H9 (cell line): ENCODE measurements around the gene ULK4. TPM values are rescaled to one million over a fixed set of nuclear protein-coding genes. Genes with fewer than 3 reads are reported as not detected.
"Not testable (repeated sequence)": the region's sequence is repeated elsewhere in the genome, so short reads cannot be mapped to it uniquely, and the experiment has no call there.

Experiments
- DNase-seq: peaks from one replicate; pipeline ENCODE4 v3.0.0-alpha.2; 2017
- H2AFZ ChIP-seq: one replicate; pipeline ENCODE4 v1.6.1; 2013; ENCODE audit warnings: mild to moderate bottlenecking, low read length, control low read depth, moderate library complexity
- H2AK5ac ChIP-seq: 2 replicates; pipeline ENCODE4 v1.6.1; 2013; ENCODE audit warnings: low read length, control low read depth, mixed read lengths; ENCODE audit not compliant: insufficient read length
- H2BK120ac ChIP-seq: one replicate; pipeline ENCODE4 v1.6.1; 2013; ENCODE audit warnings: low read depth, mild to moderate bottlenecking, low read length, control low read depth, inconsistent platforms; ENCODE audit not compliant: poor library complexity, severe bottlenecking
- H2BK12ac ChIP-seq: 2 replicates; pipeline ENCODE4 v1.6.1; 2013; ENCODE audit warnings: low read length, control low read depth, mixed read lengths, low read depth; ENCODE audit not compliant: insufficient read length
- H2BK15ac ChIP-seq: 2 replicates; pipeline ENCODE4 v1.6.1; 2013; ENCODE audit warnings: low read depth, low read length, control low read depth
- H2BK20ac ChIP-seq: one replicate; pipeline ENCODE4 v1.6.1; 2013; ENCODE audit warnings: low read depth, mild to moderate bottlenecking, low read length, control low read depth, inconsistent platforms; ENCODE audit not compliant: poor library complexity, severe bottlenecking
- H2BK5ac ChIP-seq: 2 replicates; pipeline ENCODE4 v1.6.1; 2013; ENCODE audit warnings: low read length, control low read depth, mixed read lengths; ENCODE audit not compliant: insufficient read length
- H3K14ac ChIP-seq: 2 replicates; pipeline ENCODE4 v1.6.1; 2013; ENCODE audit warnings: low read length, control low read depth; ENCODE audit not compliant: insufficient read depth
- H3K18ac ChIP-seq: 2 replicates; pipeline ENCODE4 v1.6.1; 2013; ENCODE audit warnings: low read depth, mild to moderate bottlenecking, mixed read lengths, low read length, control low read depth; ENCODE audit not compliant: insufficient read length
- H3K23ac ChIP-seq: 2 replicates; pipeline ENCODE4 v1.6.1; 2013; ENCODE audit warnings: low read length, control low read depth, mixed read lengths, low read depth; ENCODE audit not compliant: insufficient read length
- H3K23me2 ChIP-seq: 2 replicates; pipeline ENCODE4 v1.6.1; 2013; ENCODE audit warnings: low read depth, mild to moderate bottlenecking, mixed read lengths, low read length, control low read depth; ENCODE audit not compliant: insufficient read length, poor library complexity, severe bottlenecking
- H3K27ac ChIP-seq: 2 replicates; pipeline ENCODE4 v1.5.1; 2013; ENCODE audit warnings: low read length, control low read depth, mixed read lengths, low read depth; ENCODE audit not compliant: insufficient read length
- H3K27me3 ChIP-seq: 2 replicates; pipeline ENCODE4 v1.6.1; 2013; ENCODE audit warnings: low read length, control low read depth, inconsistent platforms; ENCODE audit not compliant: insufficient read depth
- H3K4ac ChIP-seq: 2 replicates; pipeline ENCODE4 v1.6.1; 2013; ENCODE audit warnings: low read depth, mild to moderate bottlenecking, control low read depth, inconsistent platforms, low read length, moderate library complexity
- H3K4me1 ChIP-seq: 2 replicates; pipeline ENCODE4 v1.6.1; 2013; ENCODE audit warnings: low read length, control low read depth, inconsistent platforms; ENCODE audit not compliant: insufficient read depth
- H3K4me2 ChIP-seq: 2 replicates; pipeline ENCODE4 v1.6.1; 2013; ENCODE audit warnings: low read length, control low read depth, mixed read lengths; ENCODE audit not compliant: insufficient read length, insufficient read depth
- H3K56ac ChIP-seq: 2 replicates; pipeline ENCODE4 v1.6.1; 2013; ENCODE audit warnings: low read depth, mild to moderate bottlenecking, mixed read lengths, low read length, control low read depth; ENCODE audit not compliant: insufficient read length
- H3K79me1 ChIP-seq: 2 replicates; pipeline ENCODE4 v1.6.1; 2013; ENCODE audit warnings: low read depth, mild to moderate bottlenecking, moderate library complexity, low read length, control low read depth, inconsistent platforms; ENCODE audit not compliant: insufficient read depth, poor library complexity, severe bottlenecking
- H3K79me2 ChIP-seq: 2 replicates; pipeline ENCODE4 v1.6.1; 2013; ENCODE audit warnings: low read length, control low read depth, inconsistent platforms; ENCODE audit not compliant: insufficient read depth
- H3K9ac ChIP-seq: 2 replicates; pipeline ENCODE4 v1.6.1; 2013; ENCODE audit warnings: low read length, control low read depth, mixed read lengths; ENCODE audit not compliant: insufficient read length; ENCODE audit errors: extremely low read depth
- H3K9me3 ChIP-seq: one replicate; pipeline ENCODE4 v1.6.1; 2013; ENCODE audit warnings: low read depth, low read length, inconsistent platforms; ENCODE audit not compliant: control insufficient read depth
- H3T11ph ChIP-seq: one replicate; pipeline ENCODE4 v1.6.1; 2013; ENCODE audit warnings: mild to moderate bottlenecking, low read length, control low read depth, inconsistent platforms
- H4K20me1 ChIP-seq: one replicate; pipeline ENCODE4 v1.6.1; 2013; ENCODE audit not compliant: control insufficient read depth, insufficient read length, insufficient read depth
- H4K5ac ChIP-seq: 2 replicates; pipeline ENCODE4 v1.6.1; 2013; ENCODE audit warnings: low read depth, mild to moderate bottlenecking, mixed read lengths, low read length, control low read depth; ENCODE audit not compliant: insufficient read length
- H4K8ac ChIP-seq: replicated peaks from 2 replicates; pipeline ENCODE4 v1.6.1; 2013; ENCODE audit warnings: low read length, control low read depth, mixed read lengths, low read depth; ENCODE audit not compliant: insufficient read length
- H4K91ac ChIP-seq: 2 replicates; pipeline ENCODE4 v1.6.1; 2013; ENCODE audit warnings: low read depth, mild to moderate bottlenecking, moderate library complexity, mixed read lengths, low read length, control low read depth; ENCODE audit not compliant: insufficient read length
- H3K27ac Mint-ChIP-seq, 3 experiments: 2 replicates in 2 of 3; 3 replicates in 1 of 3; pipeline ENCODE4 v1.8.0; 2020 to 2021; ENCODE audit warnings: mixed read lengths in 3 of 3, mild to moderate bottlenecking in 1 of 3, moderate library complexity in 1 of 3
- H3K27me3 Mint-ChIP-seq: 2 replicates; pipeline ENCODE4 v1.8.0; 2021; ENCODE audit warnings: low read depth, mild to moderate bottlenecking, moderate library complexity, mixed read lengths
- H3K36me3 Mint-ChIP-seq, 3 experiments: 2 replicates in 2 of 3; 3 replicates in 1 of 3; pipeline ENCODE4 v1.8.0; 2020 to 2021; ENCODE audit warnings: low read depth in 3 of 3, mixed read lengths in 3 of 3; ENCODE audit not compliant: insufficient read depth in 1 of 3
- H3K4me1 Mint-ChIP-seq, 2 experiments: 2 replicates each; pipeline ENCODE4 v1.8.0; 2020; ENCODE audit warnings: mixed read lengths in 2 of 2
- H3K4me3 Mint-ChIP-seq, 2 experiments: 2 replicates in 1 of 2; 3 replicates in 1 of 2; pipeline ENCODE4 v1.8.0; 2020 to 2021; ENCODE audit warnings: mild to moderate bottlenecking in 2 of 2, mixed read lengths in 2 of 2, moderate library complexity in 1 of 2
- H3K9me3 Mint-ChIP-seq, 2 experiments: 2 replicates in 1 of 2; 3 replicates in 1 of 2; pipeline ENCODE4 v1.8.0; 2020; ENCODE audit warnings: mild to moderate bottlenecking in 2 of 2, mixed read lengths in 2 of 2, moderate library complexity in 1 of 2
- WGBS: extraction: QIAGEN DNeasy Blood & Tissue Kit; methylation state at CpG from one replicate; pipeline ENCODE4 v1.1.7; 2013; ENCODE audit warnings: missing lambda C conversion rate, low lambda C conversion rate, mixed read lengths; ENCODE audit not compliant: insufficient read length; ENCODE audit errors: extremely low coverage; 5-methylcytosine and 5-hydroxymethylcytosine counted together
- total RNA-seq: library from RNA; stranded (reverse); gene quantifications from 2 replicates; pipeline ENCODE4 v1.2.1, GENCODE V29; 2021
- TF ChIP-seq, protein P1 (sequence below): fragments of 200-600 bp; sonication (generic); conservative IDR thresholded peaks from 3 replicates; pipeline ENCODE4 v1.8.0; 2021; ENCODE audit warnings: antibody characterized with exemption, mild to moderate bottlenecking

ULK4 gene
- total RNA-seq, 1 experiment from 2014 or later = 12.9 TPM

DNA sequence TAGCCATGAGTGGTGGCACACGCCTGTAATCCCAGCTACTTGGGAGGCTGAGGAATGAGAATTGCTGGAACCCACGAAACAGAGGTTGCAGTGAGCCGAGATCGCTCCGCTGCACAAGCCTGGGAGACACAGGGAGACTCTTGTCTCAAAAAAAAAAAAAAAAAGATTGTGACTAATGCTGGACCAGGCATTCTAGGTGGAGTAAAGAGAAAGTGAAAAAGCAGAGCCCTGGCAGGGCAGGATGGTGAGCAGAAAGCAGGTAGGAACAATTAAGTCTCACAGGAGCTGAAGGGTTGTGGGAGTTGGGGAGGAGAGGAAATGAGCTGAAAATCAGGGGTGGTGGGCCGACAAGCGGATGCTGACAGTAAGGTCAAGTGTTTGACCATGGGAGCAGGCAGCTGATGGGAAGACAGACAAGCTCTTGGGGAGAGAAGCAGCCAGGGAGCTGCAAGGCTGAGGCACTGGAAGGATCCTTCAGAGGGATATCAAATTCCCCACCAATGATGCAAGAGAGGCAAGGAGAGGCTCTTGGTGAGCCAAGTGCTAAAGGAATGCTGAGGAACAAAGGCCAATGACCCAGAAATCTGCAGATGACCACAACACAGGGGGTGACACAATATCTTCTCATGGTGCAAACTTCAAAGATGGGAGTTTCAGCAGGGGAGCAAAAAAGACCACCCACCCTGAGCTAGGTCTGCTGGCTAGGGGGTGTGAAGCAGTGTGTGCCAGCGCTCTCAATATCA lies 251.1 kb downstream of the ULK4 start:
- H3K27me3 ChIP-seq = no peaks in the 10 kb centered on the region
- no peaks in the 10 kb centered on the region for H3K9me3 ChIP-seq
- no peak overlapping the region for H2BK12ac ChIP-seq
- H3K18ac ChIP-seq = no peak overlapping the region
- H3K4me1 ChIP-seq = no peaks in the 10 kb centered on the region
- H3T11ph ChIP-seq = no peak overlapping the region
- no peaks in the 10 kb centered on the region for H3K79me2 ChIP-seq
- Mint-ChIP-seq H3K4me3 (no peak overlapping the region; a peak in 1 of 5 replicates), H3K27ac (peak overlapping the region; percentile 78 to 95 (median 91); a peak in 6 of 7 replicates), H3K36me3 (peaks cover 0 to 3% (median 2%) of the 10 kb centered on the region in 3 experiments; a peak in 1 of 7 replicates), H3K9me3 (no peaks in the 10 kb centered on the region), H3K27me3 (no peaks in the 10 kb centered on the region), H3K4me1 (peaks cover 11 to 12% of the 10 kb centered on the region in 2 experiments)
- no peak overlapping the region for H2BK15ac ChIP-seq
- H3K14ac ChIP-seq = no peak overlapping the region
- no peak overlapping the region for H2BK120ac ChIP-seq
- H4K91ac ChIP-seq = no peak overlapping the region
- H2BK20ac ChIP-seq = no peak overlapping the region
- no peak overlapping the region for H3K4ac ChIP-seq
- no peak overlapping the region for H2AFZ ChIP-seq
- H3K4me2 ChIP-seq = no peak overlapping the region
- H3K56ac ChIP-seq = no peak overlapping the region
- no peak overlapping the region for H2BK5ac ChIP-seq
- TF ChIP-seq, protein P1, sequence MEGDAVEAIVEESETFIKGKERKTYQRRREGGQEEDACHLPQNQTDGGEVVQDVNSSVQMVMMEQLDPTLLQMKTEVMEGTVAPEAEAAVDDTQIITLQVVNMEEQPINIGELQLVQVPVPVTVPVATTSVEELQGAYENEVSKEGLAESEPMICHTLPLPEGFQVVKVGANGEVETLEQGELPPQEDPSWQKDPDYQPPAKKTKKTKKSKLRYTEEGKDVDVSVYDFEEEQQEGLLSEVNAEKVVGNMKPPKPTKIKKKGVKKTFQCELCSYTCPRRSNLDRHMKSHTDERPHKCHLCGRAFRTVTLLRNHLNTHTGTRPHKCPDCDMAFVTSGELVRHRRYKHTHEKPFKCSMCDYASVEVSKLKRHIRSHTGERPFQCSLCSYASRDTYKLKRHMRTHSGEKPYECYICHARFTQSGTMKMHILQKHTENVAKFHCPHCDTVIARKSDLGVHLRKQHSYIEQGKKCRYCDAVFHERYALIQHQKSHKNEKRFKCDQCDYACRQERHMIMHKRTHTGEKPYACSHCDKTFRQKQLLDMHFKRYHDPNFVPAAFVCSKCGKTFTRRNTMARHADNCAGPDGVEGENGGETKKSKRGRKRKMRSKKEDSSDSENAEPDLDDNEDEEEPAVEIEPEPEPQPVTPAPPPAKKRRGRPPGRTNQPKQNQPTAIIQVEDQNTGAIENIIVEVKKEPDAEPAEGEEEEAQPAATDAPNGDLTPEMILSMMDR = no peak
- no peaks in the 10 kb centered on the region for H4K20me1 ChIP-seq
- WGBS = no CpG with 5 or more reads among the region's 8 CpGs
- H4K8ac ChIP-seq = no peak overlapping the region
- no peak overlapping the region for H4K5ac ChIP-seq
- H3K27ac ChIP-seq = no peak overlapping the region
- H3K9ac ChIP-seq = no peak overlapping the region
- H2AK5ac ChIP-seq = no peak overlapping the region
- no peaks in the 10 kb centered on the region for H3K79me1 ChIP-seq
- no peak overlapping the region for H3K23ac ChIP-seq
- no peaks in the 10 kb centered on the region for H3K23me2 ChIP-seq
- peak; percentile 56 for DNase-seq

DNA sequence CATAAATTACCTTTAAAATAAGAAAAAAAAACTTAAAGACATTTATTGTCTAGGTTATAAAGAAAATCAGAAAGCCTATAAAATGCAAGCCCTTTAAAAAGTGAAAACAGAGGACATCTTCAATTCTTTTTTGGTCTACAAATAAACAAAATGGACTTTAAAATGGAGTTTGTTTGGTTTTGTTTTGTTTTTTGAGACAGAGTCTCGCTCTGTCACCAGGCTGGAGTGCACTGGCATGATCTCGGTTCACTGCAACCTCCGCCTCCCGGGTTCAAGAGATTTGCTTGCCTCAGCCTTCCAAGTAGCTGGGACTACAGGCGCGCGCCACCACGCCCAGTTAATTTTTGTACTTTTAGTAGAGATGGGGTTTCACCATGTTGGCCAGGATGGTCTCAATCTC lies 252.7 kb downstream of the ULK4 start:
- not testable (repeated sequence) for H3K23ac ChIP-seq, H3T11ph ChIP-seq, H3K27me3 Mint-ChIP-seq, H4K20me1 ChIP-seq, H2BK5ac ChIP-seq, H3K56ac ChIP-seq, H2BK120ac ChIP-seq, H3K4ac ChIP-seq, H2BK20ac ChIP-seq, H4K91ac ChIP-seq, H2AK5ac ChIP-seq, H3K27ac Mint-ChIP-seq, H3K4me3 Mint-ChIP-seq, DNase-seq, H4K5ac ChIP-seq, H2BK15ac ChIP-seq, H4K8ac ChIP-seq, H3K9me3 ChIP-seq, H3K18ac ChIP-seq, H3K9me3 Mint-ChIP-seq, H3K36me3 Mint-ChIP-seq, H3K4me1 ChIP-seq, H3K23me2 ChIP-seq, H3K27me3 ChIP-seq, H3K9ac ChIP-seq, H3K79me1 ChIP-seq, H3K79me2 ChIP-seq, H3K14ac ChIP-seq, H3K4me2 ChIP-seq, H3K27ac ChIP-seq, H2BK12ac ChIP-seq, H2AFZ ChIP-seq
- H3K4me1 Mint-ChIP-seq = peaks cover 11 to 12% of the 10 kb centered on the region in 2 experiments
- no CpG with 5 or more reads among the region's 8 CpGs for WGBS
